ENCODE data around the gene SLC5A10.

SLC5A10 gene

GRCh38 chr17:18964550-18964949 lies 12.6 kb downstream of the SLC5A10 start:
- DNase-seq (ENCODE audit: low read depth): no peak

DNA sequence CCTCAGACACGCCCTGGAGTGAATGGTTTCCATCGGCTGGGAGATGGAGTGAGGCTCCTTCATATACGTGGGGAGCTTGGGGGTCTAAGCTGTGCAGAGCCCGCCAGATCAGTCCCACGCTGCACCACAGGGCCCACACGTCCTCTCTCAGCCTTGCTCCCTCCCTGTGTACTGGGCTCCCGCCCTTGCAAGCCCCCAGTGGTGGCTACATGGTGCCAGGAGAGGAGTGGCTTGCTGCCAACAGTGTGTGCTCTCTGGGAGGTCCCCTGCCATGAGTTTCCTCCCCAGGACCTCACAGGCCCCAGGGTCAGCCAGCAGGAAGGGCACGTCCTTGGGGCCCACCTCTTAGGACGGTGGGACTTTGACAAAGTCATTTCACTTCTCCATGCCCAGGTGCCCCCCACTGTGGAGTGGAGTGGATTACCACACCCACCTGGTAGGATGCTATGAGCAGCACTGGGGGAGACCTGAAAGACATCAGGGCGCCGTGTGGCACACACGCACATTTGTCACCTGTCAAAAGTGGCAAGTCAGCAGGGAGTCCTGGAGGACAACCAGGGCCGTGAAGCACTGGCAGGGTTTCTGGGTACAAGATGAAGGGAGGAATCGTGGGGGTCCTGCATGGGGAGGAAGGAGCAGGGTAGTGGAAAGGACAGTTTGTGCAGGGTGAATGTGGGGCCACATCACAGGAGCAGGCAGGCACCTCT lies 13.7 kb downstream of the SLC5A10 start:
- no peak for DNase-seq (ENCODE audit: low read depth)

GRCh38 chr17:18966831-18967624 lies 15.1 kb downstream of the SLC5A10 start:
- DNase-seq (ENCODE audit: low read depth): peak; percentile 41

- DNase-seq (ENCODE audit: low read depth): no peak
These were observed 16.0 kb downstream of the SLC5A10 start for GRCh38 chr17:18967916-18968315.

DNA sequence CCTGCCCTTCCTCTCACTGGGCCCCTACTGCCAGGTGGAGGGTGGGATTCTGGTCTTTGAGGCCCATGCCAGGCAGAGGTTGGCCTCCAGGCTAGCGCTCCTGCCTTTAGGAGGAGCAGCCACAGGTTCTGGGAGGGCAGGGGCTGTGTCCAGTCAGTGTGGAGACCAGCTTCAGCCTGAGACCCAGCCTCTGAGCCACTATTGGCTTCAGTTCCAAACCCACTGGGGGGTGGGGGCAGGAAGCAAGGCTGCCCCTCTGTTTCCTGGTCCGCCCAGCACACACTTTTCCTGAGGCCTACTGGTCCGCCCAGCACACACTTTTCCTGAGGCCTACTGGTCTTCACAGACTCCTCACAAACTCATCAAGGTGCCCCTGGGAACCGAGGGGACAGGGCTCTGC lies 16.4 kb downstream of the SLC5A10 start:
- no peak for DNase-seq (ENCODE audit: low read depth)

- DNase-seq (ENCODE audit: low read depth): peak; percentile 24
These were observed 17.3 kb downstream of the SLC5A10 start for GRCh38 chr17:18968945-18969887.

- no peak for DNase-seq (ENCODE audit: low read depth)
These were observed 18.9 kb downstream of the SLC5A10 start for GRCh38 chr17:18970582-18971480.

- no peak for DNase-seq (ENCODE audit: low read depth)
These were observed 19.8 kb downstream of the SLC5A10 start for GRCh38 chr17:18971801-18972200.

DNA sequence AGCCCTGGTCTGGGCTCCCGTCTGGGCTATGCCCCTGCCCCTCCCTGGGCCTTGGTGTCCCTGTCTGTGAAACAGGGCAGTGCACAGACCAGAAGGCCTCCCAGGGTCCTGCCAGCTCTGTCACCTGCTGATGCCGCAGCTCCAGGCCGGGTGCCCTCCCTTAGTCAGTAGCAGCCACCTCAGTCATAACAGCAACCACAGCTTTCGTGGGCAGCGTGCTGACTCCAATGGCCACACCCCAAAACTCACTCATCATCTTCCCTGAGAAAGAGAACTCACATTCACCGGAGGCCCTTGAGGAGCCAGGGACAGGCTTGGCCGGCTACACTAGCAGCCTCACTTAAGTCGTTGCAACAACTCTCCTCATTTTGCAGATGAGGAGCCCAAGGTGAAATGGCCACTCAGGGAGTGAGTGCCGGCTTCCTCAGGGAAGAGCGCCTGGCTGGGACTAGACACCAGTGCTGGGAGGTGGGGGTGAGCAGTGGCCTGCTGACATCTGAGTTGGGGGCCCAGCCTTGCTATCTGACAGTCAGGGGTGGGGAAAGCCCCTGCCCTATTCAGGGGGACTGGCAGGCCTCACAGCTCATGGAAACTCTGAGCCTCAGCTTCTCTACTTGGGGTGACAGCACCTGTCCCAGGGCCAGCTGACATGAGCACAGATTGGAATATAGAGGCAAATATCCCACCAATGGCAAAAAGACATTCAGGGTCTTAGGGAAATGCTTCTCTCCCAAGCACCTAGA lies 22.6 kb downstream of the SLC5A10 start:
- DNase-seq (ENCODE audit: low read depth): peak; percentile 38

DNA sequence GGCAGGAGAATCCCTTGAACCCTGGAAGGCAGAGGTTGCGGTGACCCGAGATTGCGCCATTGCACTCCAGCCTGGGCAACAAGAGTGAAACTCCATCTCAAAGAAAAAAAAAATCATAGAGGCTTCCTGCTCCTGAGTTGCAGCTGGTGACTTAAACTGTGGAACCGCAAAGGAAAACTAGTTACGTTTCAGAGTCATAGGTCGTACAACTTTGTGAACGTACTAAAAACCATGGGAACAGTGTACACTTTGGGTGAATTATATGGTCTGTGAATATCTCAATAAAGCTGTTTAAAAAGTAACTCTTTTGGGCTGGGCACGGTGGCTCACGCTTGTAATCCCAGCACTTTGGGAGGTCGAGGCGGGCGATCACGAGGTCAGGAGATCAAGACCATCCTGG lies 23.6 kb downstream of the SLC5A10 start:
- no peak for DNase-seq (ENCODE audit: low read depth)

GRCh38 chr17:18976201-18976600 lies 24.2 kb downstream of the SLC5A10 start:
- DNase-seq (ENCODE audit: low read depth): no peak

GRCh38 chr17:18977021-18977420 lies 25.1 kb downstream of the SLC5A10 start:
- no peak for DNase-seq (ENCODE audit: low read depth)

DNA sequence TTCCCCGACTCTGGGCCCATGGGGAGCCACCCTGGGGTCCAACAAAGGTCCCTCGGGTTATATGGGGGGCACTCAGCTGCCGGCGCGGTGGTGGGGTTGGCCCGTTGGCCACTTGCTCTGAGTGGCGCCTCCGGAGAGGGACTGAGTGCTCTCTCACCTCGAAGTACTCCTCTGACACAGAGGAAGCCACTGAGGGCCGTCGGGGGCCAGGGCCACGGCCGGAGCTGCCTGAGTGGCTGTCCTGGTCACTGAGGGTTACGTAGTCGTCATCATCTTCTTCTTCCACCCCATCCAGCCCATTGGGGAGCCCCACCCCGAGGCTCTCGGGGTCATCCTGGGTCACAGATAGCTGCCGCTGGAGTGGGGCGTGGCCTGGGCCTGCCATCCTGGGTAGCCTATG lies 25.7 kb downstream of the SLC5A10 start:
- DNase-seq (ENCODE audit: low read depth): no peak

- DNase-seq (ENCODE audit: low read depth): no peak
These were observed 26.1 kb downstream of the SLC5A10 start for GRCh38 chr17:18978050-18978449.

- DNase-seq (ENCODE audit: low read depth): no peak
These were observed 26.7 kb downstream of the SLC5A10 start for GRCh38 chr17:18978655-18979054.

DNA sequence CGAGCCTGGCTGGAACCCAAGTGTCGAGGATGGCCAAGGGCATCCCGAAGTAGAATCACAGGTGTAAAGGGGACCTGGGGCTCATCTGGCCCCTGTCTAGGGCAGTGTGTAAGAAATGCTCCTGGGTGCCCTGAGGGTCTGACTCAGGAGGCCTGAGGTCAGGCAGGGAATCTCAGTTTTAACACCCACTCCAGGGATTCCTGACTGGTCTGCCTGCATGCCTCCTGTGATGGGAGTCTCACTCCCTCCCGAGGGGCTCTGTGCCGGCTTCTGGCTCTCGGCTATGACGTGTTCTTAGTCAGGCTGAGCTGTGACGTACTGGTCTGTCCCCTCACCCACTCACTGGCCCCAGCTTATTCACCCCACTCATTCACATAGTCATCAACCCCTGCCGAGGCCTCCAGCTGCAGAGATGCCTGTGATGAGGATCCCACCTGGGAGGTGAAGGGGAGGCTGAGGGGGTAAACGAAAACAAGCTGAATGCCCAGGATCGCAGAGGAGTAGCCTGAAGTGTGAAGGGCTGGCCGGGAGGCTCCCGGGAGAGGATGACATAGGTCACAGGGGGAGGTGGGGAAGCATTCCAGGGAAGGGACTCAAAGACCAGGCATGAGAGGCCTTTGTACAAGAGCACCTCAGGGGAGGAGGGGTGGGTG lies 28.8 kb downstream of the SLC5A10 start:
- peak; percentile 55 for DNase-seq (ENCODE audit: low read depth)

DNA sequence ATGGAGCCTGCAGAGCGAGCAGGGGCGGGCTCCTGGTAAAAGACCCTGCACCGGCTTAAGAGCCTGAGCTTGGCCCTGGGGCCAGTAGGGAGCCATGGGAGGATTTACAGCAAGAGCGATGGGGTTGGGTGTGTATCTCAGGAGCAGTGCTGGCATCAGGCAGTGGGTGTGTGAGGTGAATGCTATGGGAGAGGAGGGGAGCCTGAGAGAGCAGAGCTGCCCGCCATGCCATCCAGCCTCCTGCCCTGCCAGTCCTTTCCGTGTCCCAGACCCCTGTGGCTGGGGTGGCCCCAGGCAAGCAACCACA lies 29.3 kb downstream of the SLC5A10 start:
- no peak for DNase-seq (ENCODE audit: low read depth)

DNA sequence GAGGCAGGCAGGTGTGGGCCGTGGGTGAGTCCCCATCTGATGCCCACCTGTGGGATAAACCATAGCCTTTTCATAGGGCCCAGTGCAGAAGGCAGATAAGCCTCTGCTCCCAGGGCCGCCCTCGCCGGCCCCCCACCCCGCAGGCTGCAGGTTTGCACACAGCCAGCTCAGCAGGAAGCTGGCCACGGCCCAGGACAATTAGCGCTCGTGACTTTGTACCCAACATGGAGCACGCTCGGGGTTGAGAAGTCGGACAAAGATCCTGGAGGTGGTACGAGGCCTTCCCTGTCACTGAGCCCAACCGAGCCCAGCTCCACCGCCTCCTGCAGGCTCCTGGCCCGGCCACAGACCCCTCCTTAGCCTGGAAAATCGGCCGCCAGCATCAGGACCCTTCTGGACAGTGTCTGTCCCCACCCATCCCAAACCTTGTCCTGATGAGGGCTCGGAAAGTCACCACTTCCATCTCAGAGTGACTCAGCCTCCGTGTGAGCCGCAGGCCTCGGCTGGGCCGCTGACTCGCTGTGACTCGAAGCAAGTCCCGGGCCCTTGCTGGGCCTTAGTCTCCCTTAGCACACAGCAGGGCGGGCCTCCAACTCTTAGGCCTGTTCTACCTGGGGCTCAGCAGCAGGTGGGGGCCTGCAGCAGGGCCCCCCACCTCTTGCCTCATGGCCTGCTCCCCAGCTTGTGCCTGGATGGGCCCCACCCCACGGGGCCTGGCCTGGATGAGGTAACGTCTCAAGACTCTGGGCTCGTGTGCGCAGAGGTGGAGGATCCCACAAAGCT lies 29.9 kb downstream of the SLC5A10 start:
- DNase-seq (ENCODE audit: low read depth): peak; percentile 46

DNA sequence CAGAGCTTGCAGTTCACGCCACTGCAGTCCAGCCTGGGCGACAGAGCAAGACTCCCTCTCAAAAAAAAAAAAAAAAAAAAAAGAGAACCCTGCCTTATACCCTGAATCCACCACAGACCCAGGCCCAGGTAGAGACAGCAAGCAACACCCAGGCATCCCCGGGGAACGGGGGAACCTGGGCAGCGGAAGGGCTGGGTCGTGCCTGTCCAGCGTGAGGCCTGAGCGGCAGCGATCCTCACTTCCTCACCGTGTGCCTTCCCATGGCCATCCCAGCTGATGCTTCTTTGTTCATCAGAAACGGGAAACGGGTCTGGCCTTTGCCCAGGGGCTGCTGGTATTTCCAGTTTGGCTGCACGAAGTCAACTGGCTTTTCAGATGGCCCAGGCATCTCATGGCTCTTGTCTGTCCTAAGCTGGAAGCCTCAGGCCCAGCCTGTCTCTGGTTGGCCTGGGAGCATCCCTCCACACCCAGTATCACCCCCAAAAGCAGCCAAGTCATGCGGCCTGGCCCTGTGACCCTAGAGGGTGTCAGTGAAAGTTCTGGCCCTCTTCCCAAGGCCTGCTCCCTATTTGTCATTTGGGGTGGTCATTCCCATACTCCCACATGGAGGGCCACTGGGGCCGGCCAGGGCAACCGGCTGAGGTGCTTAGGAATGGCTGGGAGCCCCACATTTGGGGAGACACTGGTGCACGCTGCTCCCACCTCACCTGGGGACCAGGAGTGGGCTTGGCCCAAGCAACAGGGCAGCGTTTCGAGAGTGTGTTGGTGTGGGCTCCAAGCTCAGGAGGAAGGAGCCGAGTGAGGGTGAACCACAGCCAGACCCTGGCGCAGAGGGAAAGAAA lies 32.5 kb downstream of the SLC5A10 start:
- no peak for DNase-seq (ENCODE audit: low read depth)
